HepG2 (cell line): Measurements from ENCODE around the gene ZBTB7C. TPM values are rescaled to one million over a fixed set of nuclear protein-coding genes. Genes with fewer than 3 reads are reported as not detected.

ENCODE experiments used
- ATAC-seq: fragments of 200-7000 bp; cut with Tn5 transposase; 3 replicates; pipeline ENCODE4 v1.9.1; 2020; ENCODE audit warnings: mild to moderate bottlenecking, moderate library complexity
- BruUV-seq: library from RNA; stranded (reverse); fragments of 400-500 nt; replicated peaks from 2 replicates; lab custom pipeline; 2021; lab: Mats Ljungman, UMichigan
- CTCF ChIA-PET: fragments of 300-600 bp; formaldehyde crosslinking; extraction: SDS; loops from one replicate; lab custom pipeline; 2021; ENCODE audit warnings: low total read pairs, inconsistent platforms, low intra/inter-chr PET ratio; lab: Yijun Ruan, JAX
- POLR2A ChIA-PET: fragments of 350-600 bp; sonication (Branson Sonifier 250); formaldehyde crosslinking; loops from one replicate; lab custom pipeline; 2020; ENCODE audit warnings: antibody characterized with exemption, inconsistent platforms; lab: Yijun Ruan, JAX
- DNase-seq: peaks from one replicate; pipeline ENCODE4 v3.0.0-alpha.2; 2015; ENCODE audit warnings: low spot score
- FAIRE-seq: peaks from 3 replicates; lab custom pipeline; 2011; peaks lifted over from hg19 to GRCh38; lab: Jason Lieb, UNC
- H2AFZ ChIP-seq: one replicate; pipeline ENCODE4 v1.6.1; 2011; ENCODE audit warnings: low read length, inconsistent platforms
- H3K27ac ChIP-seq: fragments of 300-600 bp; 3 replicates; pipeline ENCODE4 v1.8.0; 2011; ENCODE audit warnings: mixed run types, mild to moderate bottlenecking, mixed read lengths, low read length, inconsistent platforms; ENCODE audit not compliant: insufficient read depth; ENCODE audit errors: extremely low read length
- H3K27me3 ChIP-seq, 2 experiments: fragments of 200-600 bp in 1 of 2; 2 replicates in 1 of 2; 3 replicates in 1 of 2; pipeline versions ENCODE4 v1.6.0 to v1.8.0; 2011; ENCODE audit warnings: low read length in 2 of 2, mild to moderate bottlenecking in 2 of 2, moderate library complexity in 2 of 2, inconsistent platforms in 1 of 2; ENCODE audit not compliant: insufficient read depth in 2 of 2, control insufficient read depth in 1 of 2
- H3K36me3 ChIP-seq, 2 experiments: fragments of 200-600 bp in 1 of 2; replicated peaks in 1 of 2; 2 replicates in 1 of 2; 3 replicates in 1 of 2; pipeline versions ENCODE4 v1.5.1 to v1.8.0; 2011; ENCODE audit warnings: low read length in 2 of 2, inconsistent platforms in 1 of 2; ENCODE audit not compliant: insufficient read depth in 2 of 2, control insufficient read depth in 1 of 2
- H3K4me1 ChIP-seq: 2 replicates; pipeline ENCODE4 v1.5.1; 2012; ENCODE audit warnings: low read length, inconsistent platforms; ENCODE audit not compliant: insufficient read depth
- H3K4me2 ChIP-seq: 2 replicates; pipeline ENCODE4 v1.6.0; 2011; ENCODE audit warnings: low read depth, low read length, inconsistent platforms
- H3K4me3 ChIP-seq, 3 experiments: fragments of 200-600 bp in 1 of 3; sonication (generic), shearing (Covaris generic) in 1 of 3; replicated peaks in 1 of 3; 2 replicates each; pipeline ENCODE4 v1.5.1; 2011 to 2016; ENCODE audit warnings: low read length in 3 of 3, inconsistent platforms in 2 of 3, low read depth in 2 of 3, mild to moderate bottlenecking in 2 of 3, control low read depth in 1 of 3, mixed read lengths in 1 of 3; ENCODE audit not compliant: insufficient read depth in 1 of 3
- H3K79me2 ChIP-seq: one replicate; pipeline ENCODE4 v1.6.1; 2011; ENCODE audit warnings: low read length, inconsistent platforms; ENCODE audit not compliant: insufficient read depth
- H3K9ac ChIP-seq: 2 replicates; pipeline ENCODE4 v1.6.0; 2011; ENCODE audit warnings: mild to moderate bottlenecking, low read depth, low read length, inconsistent platforms; ENCODE audit not compliant: insufficient read depth
- H3K9me3 ChIP-seq: 2 replicates; pipeline ENCODE4 v1.5.1; 2012; ENCODE audit warnings: mild to moderate bottlenecking, low read length
- H4K20me1 ChIP-seq: 2 replicates; pipeline ENCODE4 v1.6.0; 2011; ENCODE audit warnings: inconsistent platforms, mild to moderate bottlenecking, low read length, moderate library complexity; ENCODE audit not compliant: insufficient read depth
- CEBPB ChIP-seq: IDR thresholded peaks from 2 replicates; pipeline ENCODE4 v1.6.1; 2011; ENCODE audit warnings: low read depth, low read length, improper control_type of control experiment, borderline replicate concordance
- HNRNPK ChIP-seq: fragments of 200-400 bp; formaldehyde crosslinking; IDR thresholded peaks from 2 replicates; pipeline ENCODE4 v1.6.1; 2018; ENCODE audit warnings: low read length, low read depth, moderate library complexity, mild to moderate bottlenecking; ENCODE audit not compliant: poor library complexity, severe bottlenecking
- ZNF138 ChIP-seq: sonication (generic); formaldehyde crosslinking; IDR thresholded peaks from 2 replicates; pipeline ENCODE4 v1.5.0; 2020; ENCODE audit warnings: mild to moderate bottlenecking, low read depth, missing genetic modification reagents
- ZNF768 ChIP-seq: sonication (generic); formaldehyde crosslinking; IDR thresholded peaks from 2 replicates; pipeline ENCODE4 v1.4.0; 2020; ENCODE audit warnings: missing genetic modification reagents
- WGBS: methylation state at CpG from one replicate; pipeline ENCODE4 v1.1.6; 2017; ENCODE audit warnings: low lambda C conversion rate; 5-methylcytosine and 5-hydroxymethylcytosine counted together
- in situ Hi-C: cut with HindIII; loops from 2 replicates; pipeline ENCODE4 v1.10.0; 2017; ENCODE audit warnings: low pct_unique_long_range_greater_than_20kb; ENCODE audit not compliant: extremely low pct_ligation_motif_present
- intact Hi-C: fragments of 100-400 bp; cut with micrococcal nuclease; formaldehyde crosslinking; loops from one replicate; pipeline ENCODE4 v1.10.0; 2022; ENCODE audit not compliant: unreplicated experiment
- polyA plus RNA-seq, 8 experiments: library from polyadenylated mRNA; depleted of rRNA in 3 of 8; stranded (reverse) in 7 of 8; unstranded in 1 of 8; fragments of >200 nt; fragmentation: Illumina TruSeq in 4 of 8; extraction: Trizol in 4 of 8; gene quantifications; 2 replicates each; pipeline versions ENCODE4 v1.2.1 to v1.2.3, GENCODE V29; 2011 to 2016; ENCODE audit warnings: low read depth in 4 of 8, missing spikeins in 1 of 8, mixed read lengths in 1 of 8; ENCODE audit not compliant: insufficient read depth in 1 of 8
- total RNA-seq, 5 experiments: library from RNA; depleted of rRNA; stranded (reverse); fragments of >200 nt; fragmentation: Illumina TruSeq; extraction: Trizol; gene quantifications; 2 replicates each; pipeline ENCODE4 v1.2.3, GENCODE V29; 2016; ENCODE audit warnings: low read depth in 1 of 5
- TF ChIP-seq, protein P1 (sequence below): sonication (generic); formaldehyde crosslinking; IDR thresholded peaks from 2 replicates; pipeline ENCODE4 v1.4.0; 2020; ENCODE audit warnings: missing genetic modification reagents

ZBTB7C gene
- total and polyA plus RNA-seq, 2 of the 13 experiments (the other 11 are each of a cell fraction or from before 2014, with no cell fraction given), result 0.01 to 0.04 TPM

DNA sequence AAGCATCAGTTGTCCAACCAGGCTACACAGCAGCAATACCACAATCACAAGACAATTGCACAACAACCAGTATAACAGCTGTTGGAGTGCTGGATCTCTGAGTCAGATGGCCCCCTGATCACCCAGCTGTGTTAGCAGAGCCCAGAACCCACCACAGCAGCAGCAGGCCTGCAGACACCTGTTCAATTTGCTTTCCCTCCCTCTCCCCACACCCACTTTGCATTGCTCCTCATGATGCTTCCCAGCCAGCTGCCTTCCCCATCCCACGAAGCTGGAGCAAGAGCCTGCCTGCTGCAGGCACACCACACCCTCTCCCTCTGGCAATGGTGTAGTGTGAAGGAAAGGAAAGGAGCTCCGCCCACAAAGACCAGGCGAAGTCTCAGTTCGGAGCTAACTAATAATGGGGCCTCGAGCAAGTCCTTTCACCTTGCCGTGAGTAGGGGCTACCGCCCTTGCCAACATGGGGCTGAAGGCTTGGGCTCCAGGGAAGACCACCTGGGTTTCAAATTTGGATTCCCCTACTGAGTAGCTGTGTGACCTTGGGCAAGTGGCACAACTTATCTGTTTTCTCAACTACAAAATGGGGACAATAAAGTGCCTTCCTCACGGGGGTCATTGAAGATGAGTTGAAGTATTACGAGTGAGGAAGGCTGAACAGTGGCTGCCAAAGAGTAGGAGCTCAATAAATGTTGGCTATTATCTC is 19.4 kb upstream of the ZBTB7C start:
- 11% methylated on average over 7 of the region's 9 CpGs for WGBS
- CTCF ChIA-PET, result no interaction called here
- BruUV-seq, result no TSS peak

DNA sequence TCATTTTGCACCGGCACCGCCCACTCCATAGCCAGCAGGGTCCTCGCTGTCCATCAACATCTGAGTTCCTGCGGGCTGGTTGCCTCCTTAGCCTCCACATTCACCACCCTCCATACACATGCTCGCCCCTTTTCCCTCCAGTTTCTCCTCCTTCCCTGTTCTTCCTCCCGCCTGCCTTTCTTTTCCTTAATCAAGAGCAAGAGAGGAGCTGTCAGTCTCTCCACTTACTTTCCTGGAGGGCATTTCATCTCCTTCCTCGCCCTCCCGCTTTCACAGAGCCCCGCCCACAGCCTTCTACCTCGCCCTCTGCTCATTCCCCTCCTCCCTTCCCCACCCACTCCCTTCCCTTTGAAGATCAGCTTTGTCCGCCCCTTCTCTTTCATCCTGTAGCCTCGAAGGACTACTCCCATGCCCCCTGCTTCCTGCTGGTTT is 13.8 kb upstream of the ZBTB7C start:
- no peak for ATAC-seq
- H3K4me2 ChIP-seq, result no peak overlapping the region
- CTCF ChIA-PET, result no interaction called here

More for the DNA sequence above, 19.4 kb upstream of the ZBTB7C start:
- H3K79me2 ChIP-seq, result no peaks in the 10 kb centered on the region
- no peak for TF ChIP-seq ZNF138 (CRISPR knock-in tag)
- 0 out of 2 replicates have a peak, but pooled peaks have one; percentile 5 for TF ChIP-seq CEBPB
- peak; percentile 74 for TF ChIP-seq ZNF768 (CRISPR knock-in tag)
- TF ChIP-seq, all 625 proteins: peak for 2
- Histone ChIP-seq H2AFZ (no peak overlapping the region), H3K36me3 (no peaks in the 10 kb centered on the region), H3K9me3 (no peaks in the 10 kb centered on the region), H3K27ac (no peak overlapping the region), H3K4me3 (no peak overlapping the region), H4K20me1 (no peaks in the 10 kb centered on the region), H3K9ac (no peak overlapping the region), H3K4me2 (no peak overlapping the region), H3K27me3 (peaks cover 0 to 11% of the 10 kb centered on the region in 2 experiments; a peak in 2 of 5 replicates), H3K4me1 (no peaks in the 10 kb centered on the region)
- ATAC-seq (no peak), DNase-seq (no peak), FAIRE-seq (no peak)
- in situ Hi-C loops (no loop called here), intact Hi-C loops (no loop called here)
- POLR2A ChIA-PET, result no interaction called here

More for the DNA sequence above, 13.8 kb upstream of the ZBTB7C start:
- H3K27me3 ChIP-seq, result peaks cover under 1 to 15% of the 10 kb centered on the region in 2 experiments; a peak in 3 of 5 replicates
- intact Hi-C loops, result no loop called here
- H4K20me1 ChIP-seq, result no peaks in the 10 kb centered on the region
- H3K9me3 ChIP-seq, result no peaks in the 10 kb centered on the region
- no peak for FAIRE-seq
- no TSS peak for BruUV-seq
- DNase-seq, result no peak
- no peak overlapping the region for H3K27ac ChIP-seq
- peak; percentile 8 for TF ChIP-seq HNRNPK
- TF ChIP-seq, protein P1, sequence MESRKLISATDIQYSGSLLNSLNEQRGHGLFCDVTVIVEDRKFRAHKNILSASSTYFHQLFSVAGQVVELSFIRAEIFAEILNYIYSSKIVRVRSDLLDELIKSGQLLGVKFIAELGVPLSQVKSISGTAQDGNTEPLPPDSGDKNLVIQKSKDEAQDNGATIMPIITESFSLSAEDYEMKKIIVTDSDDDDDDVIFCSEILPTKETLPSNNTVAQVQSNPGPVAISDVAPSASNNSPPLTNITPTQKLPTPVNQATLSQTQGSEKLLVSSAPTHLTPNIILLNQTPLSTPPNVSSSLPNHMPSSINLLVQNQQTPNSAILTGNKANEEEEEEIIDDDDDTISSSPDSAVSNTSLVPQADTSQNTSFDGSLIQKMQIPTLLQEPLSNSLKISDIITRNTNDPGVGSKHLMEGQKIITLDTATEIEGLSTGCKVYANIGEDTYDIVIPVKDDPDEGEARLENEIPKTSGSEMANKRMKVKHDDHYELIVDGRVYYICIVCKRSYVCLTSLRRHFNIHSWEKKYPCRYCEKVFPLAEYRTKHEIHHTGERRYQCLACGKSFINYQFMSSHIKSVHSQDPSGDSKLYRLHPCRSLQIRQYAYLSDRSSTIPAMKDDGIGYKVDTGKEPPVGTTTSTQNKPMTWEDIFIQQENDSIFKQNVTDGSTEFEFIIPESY (CRISPR knock-in tag), result no peak
- 15% methylated on average over 12 of the region's 12 CpGs for WGBS
- POLR2A ChIA-PET, result no interaction called here
- 0 out of 2 replicates have a peak, but pooled peaks cover 4% of the 10 kb centered on the region for H3K4me1 ChIP-seq
- no peak overlapping the region for H2AFZ ChIP-seq
- in situ Hi-C loops, result no loop called here
- no peaks in the 10 kb centered on the region for H3K79me2 ChIP-seq
- no peaks in the 10 kb centered on the region for H3K36me3 ChIP-seq
- no peak overlapping the region for H3K9ac ChIP-seq
- no peak overlapping the region for H3K4me3 ChIP-seq
